HG02763 (cell line): Measurements from ENCODE around the gene DCDC2C.

Experiments
- ATAC-seq: cut with Tn5 transposase; IDR thresholded peaks from one replicate; pipeline ENCODE4 v1.9.1; 2021; ENCODE audit warnings: mild to moderate bottlenecking, moderate library complexity; ENCODE audit not compliant: unreplicated experiment

Gene DCDC2C

DNA sequence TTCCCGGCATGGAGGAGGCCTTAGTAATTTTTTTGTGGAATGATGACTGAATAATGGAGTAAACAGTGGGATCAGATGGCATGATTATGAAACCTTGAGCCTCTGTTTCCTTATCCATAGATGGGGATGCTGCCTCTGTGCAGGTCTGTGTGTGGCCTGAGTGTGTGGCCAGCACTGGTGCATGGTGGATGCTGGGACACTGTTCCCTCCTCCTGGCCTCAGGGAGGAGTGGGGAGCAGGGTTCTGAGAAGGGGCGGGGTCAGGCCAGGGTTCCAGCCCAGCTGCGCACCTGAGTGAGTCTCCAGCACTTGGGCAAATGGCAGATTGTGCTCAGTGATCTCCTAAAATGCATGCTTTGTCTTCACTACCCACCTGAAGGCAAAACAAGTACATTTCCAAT lies 66.4 kb downstream of the DCDC2C start:
- ATAC-seq: no peak

DNA sequence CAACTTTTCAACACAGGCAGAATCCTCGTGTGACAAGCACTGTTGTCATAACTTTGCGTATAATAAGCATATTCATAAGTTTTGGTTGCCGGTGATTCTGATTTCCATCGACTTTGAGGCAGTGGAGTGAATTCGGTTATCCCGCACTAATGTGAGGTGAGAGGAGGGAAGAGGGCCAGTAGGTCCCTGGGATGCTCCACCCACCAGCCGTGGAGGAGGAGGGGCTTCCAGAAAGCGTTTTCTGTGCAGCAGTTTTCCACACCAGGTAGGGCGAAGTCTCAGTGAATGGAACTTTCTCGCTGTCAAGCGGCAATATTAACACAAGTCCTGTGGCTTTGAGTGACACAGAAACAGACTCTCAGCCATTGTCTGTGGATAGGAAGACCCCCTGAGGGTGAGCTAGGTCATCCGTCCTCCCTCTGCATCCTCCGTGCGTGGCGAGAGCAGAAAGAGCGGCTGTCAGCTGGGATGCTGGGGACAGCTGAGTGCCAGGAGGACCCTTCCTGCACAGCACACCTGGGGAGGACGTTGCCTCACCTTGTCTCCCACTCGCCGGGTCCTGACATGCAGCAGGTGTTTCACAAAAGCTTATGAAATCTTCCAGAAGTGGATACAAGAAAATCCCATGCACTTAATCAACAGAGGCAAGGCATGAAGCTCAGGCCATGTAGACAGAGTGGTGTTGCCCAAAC lies 67.5 kb downstream of the DCDC2C start:
- ATAC-seq: no peak

DNA sequence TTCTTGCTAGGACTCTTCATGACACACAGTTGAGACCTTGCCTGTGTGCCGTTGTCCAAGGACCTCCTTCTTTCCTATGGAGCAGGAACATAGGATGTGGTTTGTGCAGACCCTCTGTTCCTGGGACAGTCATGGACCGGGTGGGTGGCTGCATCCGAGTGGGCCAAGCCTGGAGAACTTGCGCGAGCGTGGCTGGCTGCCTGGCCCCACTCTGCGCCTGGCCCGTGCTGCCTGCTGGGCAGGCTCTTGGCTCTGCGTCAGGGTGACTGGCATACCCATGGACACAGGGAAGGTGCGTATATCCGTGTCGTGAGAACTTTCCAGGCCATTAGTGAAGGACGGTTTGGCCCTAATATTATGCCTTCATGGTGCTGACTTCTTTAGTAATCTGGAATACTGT lies 68.2 kb downstream of the DCDC2C start:
- ATAC-seq: no peak

DNA sequence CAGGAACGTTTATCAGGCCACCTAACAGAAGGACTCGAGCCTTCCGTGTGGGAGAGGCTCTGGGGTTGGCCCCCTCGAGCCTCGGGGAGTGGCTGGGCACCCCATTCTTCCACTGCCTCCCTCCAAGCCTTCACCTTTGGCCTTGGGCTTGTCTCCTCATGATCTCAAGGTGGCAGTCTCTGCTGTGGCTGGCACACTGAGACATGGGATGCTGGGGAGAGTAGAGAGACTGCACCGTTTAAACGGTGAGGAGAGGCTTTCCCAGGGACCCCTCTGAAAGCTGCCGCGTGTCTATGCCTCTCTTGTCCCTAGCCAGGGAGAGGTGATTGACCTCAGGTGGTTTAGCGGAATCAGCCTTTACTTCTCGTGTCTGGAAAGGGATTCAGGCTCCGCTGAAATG lies 71.0 kb downstream of the DCDC2C start:
- no peak for ATAC-seq

DNA sequence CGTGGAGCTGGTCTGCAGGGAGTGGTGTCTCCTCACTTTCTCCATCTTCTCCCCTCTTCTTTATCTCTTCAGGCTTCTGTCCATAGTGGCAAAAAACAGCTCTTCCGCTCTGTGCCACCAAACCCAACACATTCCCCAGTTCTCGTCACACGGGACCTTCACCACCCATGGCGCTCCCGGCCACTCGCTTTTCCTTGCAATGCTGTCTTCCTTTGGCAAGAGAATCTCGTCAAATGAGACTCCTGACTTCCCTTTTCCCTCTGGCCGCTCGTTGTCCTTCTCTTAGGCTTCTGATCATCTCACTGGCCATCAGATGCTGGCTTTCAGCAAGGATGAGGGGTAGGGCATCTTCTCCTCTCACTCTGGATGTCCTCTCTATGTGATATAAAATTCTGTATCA lies 72.9 kb downstream of the DCDC2C start:
- no peak for ATAC-seq

DNA sequence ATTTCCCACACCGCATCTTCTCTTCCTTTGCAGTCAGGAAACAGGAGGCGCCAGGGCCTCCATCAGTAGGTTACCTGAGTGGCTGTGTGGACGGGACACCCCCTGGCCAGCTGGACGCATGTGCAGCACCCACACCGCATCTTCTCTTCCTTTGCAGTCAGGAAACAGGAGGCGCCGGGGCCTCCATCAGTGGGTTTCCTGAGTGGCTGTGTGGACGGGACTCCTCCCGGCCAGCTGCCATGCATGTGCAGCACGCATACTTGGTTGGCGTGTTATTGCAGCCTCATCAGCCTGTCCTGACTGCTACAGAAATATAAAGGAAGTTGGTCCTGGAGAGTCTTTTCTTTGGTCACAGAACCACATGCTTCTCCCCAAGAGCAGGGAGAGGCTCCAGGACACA lies 74.6 kb downstream of the DCDC2C start:
- ATAC-seq: no peak

DNA sequence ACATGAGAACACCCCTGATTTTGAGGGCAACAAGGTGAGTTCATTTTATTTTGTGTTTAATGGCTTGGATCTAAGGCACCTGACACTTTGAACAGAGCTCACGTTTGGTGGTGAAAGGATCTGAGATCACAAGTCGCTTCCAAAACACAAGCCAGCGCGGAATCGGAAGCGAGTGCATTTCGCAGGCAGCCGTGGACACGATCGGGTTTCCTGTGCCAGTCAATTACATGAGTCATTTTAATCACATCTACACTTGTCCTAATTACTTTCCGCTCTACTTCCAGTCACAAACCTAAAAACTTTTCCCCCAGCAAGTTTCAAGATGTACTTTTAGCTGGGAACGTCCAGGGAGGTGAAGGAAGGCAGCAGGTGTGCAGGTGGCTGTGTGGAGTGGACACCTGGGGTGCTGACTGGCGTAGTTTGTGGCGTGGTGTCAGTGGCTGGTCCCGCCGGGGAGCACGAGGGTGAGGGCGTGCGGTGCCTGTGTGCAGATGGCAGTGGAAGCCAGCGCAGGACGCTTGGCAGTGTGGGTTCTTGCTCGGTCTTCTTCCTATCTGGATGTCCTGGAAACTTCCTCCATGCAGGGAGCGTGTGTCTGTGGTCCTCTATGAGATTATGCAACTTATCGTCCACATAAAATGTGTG lies 75.6 kb downstream of the DCDC2C start:
- no peak for ATAC-seq

DNA sequence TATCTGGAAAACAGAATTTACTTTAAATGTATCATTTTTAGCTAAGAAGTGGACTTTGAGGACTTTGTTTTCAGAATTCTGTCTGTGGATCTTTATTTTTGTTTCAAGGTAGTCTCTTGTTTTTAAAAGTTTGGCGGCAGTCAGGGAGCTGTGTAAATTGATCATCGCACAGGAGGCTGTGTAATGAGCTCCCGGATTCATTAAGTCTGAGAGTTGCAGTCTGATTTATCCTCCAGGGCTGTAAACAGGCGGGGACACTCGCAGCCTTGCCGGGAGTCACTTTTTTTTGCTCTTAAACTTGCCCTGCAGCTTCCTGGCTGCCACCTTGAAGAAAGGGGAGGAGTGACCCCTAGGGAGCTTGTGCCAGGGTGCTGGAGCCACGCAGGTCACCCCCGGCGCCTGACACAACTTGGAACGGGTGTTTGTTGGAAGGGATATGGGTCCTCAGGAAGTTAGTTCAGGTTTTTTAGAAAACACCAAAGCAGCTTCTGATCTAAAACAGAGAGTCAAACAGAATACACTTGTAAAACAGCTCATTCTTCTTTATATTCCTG lies 76.2 kb downstream of the DCDC2C start:
- ATAC-seq: no peak

DNA sequence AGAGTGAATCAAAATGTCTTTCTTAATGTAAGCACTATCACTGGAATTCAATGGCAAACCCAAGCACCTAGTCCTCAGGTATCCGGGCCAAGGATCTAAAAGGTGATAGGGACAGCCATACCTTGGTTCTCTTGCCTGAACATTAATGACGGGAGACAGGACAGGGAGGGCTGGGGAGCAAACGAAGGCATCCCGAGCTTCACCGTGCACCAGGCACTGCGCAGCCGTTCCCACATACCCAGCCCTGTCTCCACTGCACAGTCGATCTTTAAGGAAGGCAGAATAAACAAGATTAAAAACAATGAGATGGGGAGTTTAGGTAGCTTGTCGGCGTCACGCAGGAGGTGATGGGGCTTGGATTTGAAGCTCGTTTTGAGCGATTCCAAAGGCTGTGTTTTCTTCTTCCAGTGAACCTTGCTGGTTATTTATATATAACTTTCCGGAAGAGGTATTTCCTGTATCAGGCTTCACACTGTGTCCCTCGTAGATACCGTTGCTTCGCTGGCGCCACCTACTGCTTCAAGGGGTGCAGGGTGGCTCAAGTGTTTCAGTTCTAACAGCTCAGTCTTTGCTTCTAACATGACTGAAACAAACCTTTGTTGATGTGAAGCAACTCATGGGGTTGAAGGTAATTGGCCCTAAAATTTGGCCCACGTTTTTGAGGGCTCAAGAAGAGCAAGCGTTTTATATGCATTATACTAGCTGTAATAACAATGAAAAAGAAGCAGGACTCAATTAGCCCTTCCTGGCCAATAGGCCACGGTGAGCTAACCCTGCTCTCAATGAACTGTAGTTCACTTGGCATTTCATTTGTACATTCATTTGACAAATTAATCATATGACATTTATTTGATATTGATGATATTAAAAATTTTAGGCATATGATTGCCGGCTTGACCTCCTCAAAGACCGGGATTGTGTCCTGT lies 77.4 kb downstream of the DCDC2C start:
- ATAC-seq: peak; percentile 94

DNA sequence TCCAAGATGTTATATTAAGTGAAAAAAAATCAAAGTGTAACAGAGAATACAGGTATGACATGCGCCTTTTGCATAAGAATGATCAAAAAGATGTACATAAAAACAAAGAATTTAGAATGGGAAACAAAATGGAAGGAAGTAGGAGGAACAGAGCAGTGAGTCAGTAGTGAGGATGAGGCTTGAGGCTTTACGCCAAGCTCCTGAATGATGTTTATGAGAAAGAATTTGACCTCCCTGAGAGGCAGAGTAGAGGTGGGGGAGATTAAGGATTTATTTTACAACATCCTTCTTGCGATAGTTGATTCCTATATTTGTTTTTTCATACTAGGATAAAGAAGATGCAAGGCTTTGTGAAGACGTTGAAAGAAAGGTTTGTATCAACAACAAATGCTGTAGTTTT lies 81.4 kb downstream of the DCDC2C start:
- ATAC-seq: no peak

DNA sequence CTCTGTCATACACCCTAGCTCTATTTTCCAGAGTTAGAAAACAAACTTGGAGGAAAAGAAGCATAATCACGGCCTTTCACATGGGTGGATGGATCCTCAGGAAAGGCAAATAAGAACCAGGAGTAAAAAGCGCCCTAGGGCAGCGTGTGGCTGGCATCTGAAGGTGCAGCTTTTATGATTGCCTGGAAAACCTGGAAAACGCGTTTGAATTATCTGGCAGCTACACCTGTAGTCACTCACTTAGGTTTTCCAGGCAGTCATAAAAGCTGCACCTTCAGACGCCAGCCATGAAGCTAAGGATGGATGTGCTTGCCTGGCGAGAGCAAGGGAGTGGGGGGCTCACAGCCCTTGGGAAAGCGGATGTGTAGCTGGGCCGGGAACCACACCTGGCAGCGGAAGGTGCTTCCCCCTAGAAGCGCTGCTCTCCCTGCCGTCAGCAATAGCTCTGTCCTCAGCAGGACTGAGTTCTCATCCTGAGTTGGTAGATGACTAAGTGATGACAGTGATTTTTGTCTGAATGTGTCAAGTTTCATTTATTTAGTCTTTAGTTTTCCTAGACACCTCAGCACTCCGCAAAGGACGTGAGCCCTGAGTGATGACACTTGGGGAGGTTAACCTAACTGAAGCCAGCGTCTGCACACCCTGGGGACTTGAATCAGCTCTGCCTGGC lies 82.0 kb downstream of the DCDC2C start:
- ATAC-seq: no peak

DNA sequence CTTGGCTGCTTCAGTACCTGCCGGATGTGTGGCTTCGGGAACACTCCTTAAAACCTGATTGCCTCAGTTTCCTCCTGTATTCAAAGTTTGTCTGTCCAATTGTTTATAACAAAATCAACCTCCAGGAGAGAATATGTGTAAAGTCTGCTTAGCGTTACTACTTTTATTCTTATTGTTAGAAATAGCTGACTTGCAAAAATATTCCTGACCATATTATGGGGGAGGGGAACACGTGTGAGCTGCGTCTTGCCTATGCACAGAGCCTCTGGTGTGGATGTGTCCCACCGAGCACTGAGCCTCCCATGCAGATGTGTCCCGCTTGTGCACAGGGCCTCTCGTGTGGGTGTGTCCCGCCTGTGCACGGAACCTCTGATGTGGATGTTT lies 82.5 kb downstream of the DCDC2C start:
- ATAC-seq: no peak

DNA sequence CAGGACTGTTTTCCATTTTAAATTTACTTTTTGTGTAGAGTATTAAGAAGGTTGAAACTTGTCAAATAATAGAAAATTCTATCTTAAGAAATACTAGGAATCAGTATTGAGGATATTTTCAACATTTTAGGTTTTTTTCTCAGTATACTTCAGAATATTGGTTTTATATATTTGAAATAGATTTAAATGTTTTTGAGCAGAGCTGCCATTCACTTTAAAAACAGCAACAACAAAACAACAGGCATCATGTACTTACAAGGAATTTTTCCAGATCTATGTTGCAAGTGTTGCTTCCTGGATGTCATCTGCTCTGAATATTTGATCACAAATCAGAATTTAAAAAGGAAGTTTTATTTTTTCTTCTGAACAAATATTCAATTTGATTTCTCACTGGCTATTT lies 84.4 kb downstream of the DCDC2C start:
- no peak for ATAC-seq

DNA sequence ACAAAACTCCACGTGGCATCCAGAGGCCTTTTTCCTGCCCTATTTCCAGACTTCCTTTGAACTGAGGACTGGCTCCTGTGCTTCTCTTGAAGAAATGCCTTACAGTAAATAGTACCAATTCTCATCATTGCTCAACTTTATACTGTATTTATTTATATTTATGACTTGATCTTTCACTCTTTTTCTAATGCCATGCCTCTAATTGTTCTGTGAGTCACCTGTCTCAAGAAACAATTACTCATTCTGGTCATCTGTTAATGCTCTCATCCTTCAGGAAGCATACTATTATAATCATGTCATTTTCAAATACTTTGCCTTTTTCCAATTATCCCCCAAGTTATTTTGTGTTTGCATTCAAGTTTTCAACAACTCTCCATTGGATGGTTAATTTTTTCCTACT lies 85.9 kb downstream of the DCDC2C start:
- ATAC-seq: no peak

DNA sequence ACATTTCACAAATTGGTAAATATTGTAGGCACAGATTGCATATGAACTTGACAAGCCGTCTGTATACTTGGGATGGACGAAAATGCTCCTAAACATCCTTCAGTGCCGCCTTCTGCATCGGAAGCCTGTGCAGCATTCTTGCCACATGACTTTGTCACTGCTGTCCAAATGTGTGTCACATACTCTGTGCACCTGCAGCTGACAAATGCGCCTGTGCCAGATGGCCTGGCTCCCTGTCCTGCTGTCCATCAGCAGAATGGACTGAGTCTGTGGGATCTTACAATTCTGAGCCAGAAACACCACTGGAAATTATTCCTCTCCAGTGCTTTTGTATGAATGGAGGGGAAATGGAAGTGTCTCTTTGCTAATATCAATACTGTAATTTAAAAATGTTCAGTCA lies 89.9 kb downstream of the DCDC2C start:
- no peak for ATAC-seq

DNA sequence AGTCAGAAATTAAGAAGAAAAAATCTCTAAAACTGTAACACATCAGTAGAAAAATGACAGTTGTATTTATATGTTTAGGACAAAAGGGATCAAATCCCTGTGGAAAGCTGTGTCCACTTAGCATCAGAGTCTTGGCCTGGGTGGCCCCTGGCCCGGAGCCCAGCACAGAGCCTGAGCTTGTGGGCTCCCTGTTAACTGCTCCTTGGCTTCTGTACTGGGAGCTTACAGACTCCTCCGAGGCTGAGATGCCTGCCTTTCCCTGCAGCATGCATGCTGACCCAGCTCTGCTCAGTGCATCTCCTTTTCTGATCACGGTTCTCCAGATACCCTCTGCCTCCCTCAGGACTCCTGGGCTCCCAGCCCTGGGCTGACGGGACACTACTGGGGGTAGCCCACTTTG lies 98.1 kb downstream of the DCDC2C start:
- ATAC-seq: no peak

DNA sequence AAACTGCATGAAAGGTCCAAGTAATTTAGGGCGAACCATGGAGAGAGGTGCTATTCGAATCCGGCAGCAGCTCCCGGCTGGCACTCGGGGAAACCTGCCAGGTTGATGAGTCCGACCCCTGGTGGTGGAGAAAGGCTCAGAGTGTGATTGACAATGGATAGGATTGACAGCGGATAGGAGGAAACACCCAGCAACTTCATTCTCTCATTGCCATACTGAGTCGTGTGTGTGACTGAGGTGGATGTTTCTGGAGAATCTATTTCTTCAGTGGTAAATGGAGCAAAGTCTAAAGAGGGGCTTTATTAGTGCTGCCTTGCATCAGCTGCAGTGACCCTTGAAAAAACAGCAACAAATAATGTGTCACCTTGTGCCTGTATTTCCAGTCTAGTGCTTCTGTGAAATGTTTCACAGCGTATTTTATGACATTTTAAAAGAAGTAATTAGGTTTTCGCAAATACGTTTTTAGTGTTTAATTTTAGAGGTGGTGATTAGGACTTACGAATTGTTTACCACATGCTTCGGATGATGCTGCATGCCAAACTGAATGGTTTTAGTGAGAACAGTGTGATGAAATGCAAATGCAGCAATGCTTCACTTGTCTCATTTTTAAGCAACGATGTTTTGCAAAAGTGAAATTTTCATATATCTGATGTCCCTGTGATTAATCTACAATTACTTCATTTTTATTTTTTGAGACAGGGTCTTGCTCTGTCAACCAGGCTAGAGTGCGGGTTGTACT lies 102.0 kb downstream of the DCDC2C start:
- ATAC-seq: no peak

DNA sequence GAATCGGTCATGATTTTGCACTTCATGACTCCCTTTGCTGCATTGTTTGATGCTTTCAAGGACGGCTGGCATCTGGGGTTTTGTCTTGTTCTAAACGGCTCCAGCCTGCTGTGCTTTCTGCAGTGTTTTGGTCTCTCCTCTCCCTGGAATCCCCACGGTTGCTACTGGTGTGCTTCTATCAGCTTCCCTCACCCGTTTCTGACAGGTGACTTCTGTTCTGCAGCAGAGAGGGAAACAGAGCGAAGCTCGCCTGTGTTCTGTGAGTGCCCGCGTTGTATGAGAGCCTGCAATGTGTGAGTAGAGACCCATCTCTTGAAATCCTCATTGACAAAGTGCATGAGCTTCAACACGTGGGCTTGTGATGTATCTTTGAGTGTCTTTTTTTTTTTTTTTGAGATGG lies 102.8 kb downstream of the DCDC2C start:
- no peak for ATAC-seq

DNA sequence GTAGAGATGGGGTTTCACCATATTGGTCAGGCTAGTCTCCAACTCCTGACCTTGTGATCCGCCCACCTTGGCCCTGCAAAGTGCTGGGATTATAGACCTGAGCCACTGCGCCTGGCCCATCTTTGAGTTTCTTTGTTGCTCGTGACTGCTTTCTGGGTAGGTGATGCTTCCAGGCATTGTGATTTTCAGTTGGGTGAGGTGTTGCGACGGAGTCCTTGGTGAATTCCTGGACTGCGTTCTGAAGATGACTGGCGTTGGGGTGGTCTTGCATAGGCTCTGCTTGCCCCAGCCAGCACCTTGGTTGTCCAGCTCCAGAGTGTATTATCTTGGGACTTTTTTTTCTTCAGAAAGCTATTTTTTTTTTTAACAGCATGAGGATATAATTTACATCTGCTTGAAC lies 103.4 kb downstream of the DCDC2C start:
- ATAC-seq: no peak

DNA sequence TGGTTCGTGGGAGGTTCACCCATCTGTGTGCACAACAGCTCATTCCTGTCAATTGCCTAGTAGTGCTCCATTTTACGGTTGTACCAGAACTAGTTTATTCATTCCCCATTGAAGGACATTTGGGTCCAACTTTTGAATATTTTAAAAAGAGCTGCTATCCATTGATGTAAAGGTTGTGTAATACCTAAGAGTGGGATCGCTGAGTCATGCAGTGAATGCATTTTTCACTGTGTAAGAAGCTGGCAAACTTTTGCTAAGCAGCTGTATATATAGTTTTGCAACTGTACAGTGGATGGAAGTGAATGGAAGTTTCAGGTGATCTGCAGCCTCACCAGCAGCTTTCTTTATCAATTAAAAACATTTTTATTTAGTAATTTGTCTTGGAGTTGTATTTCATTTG lies 104.5 kb downstream of the DCDC2C start:
- no peak for ATAC-seq
